Measurements from ENCODE around the gene C1orf116. TPM values are rescaled to one million over a fixed set of nuclear protein-coding genes. Genes with fewer than 3 reads are reported as not detected.
A peak's percentile ranks its signal among the peaks of the same experiment; 100 is the strongest.

Gene C1orf116
- total RNA-seq, 1 experiment from 2014 or later, result 0.26 TPM

DNA sequence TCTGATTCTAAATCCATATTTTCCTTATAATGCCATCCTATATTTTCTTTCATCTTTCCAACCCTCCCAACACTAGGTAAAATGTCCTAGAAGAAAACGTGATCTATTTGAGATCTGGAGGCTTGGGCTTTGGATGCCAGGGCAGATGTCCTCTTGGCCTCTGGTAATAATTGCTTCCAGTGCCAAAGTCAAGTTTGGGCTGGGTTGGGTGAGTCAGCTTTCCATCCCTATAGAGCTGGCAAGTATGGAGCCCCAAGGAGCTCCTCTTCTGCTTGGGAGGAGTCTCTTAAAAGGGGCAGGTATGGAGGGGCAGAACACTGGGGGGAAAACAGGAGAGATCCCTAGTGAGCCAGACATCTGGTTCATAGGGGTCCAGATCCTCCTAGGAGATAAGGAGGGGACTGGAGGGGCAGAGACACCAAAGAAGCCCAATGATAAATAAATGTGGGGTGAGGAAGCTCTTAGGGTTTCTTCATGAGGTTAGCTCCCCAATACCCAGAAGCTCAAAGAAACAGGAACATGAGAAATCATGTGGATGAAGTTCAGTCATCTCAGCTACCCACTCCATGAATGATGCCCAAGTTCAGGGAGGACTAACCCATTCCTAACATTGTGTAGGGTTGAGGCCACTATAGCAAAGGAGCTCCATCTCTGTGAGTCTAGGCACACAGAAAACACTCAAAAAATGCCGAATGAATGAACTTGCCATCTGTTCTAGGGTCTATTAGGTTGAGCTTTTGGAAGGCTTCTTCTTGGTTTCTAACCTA is 3.5 kb downstream of the C1orf116 start:
- no peaks in the 10 kb centered on the region for H3K36me3 ChIP-seq
- H3K4me3 ChIP-seq, result no peak overlapping the region
- no peaks in the 10 kb centered on the region for H3K27me3 ChIP-seq
- no peaks in the 10 kb centered on the region for H3K9me3 ChIP-seq
- peak; percentile 86 for DNase-seq

DNA sequence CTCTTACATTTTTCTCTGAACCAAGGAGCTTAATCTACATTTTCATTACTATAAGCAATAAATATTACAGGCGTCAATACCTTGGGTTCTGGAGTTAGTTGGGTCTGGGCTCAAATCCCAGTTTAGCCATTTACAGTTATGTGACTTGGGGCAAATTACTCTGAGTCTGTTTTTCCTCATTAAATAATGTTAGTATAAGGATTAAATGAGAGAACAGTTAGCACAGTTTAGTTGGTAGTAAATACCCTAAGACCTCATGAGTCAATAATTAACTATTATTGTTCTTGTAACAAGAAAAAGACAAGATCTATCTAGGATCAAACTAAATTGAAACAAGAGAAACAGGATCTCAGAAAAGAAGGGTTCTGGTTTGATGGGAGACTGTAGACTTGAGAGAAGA is 4.6 kb downstream of the C1orf116 start:
- no peaks in the 10 kb centered on the region for H3K27me3 ChIP-seq
- H3K36me3 ChIP-seq, result no peaks in the 10 kb centered on the region
- no peaks in the 10 kb centered on the region for H3K9me3 ChIP-seq
- no peak overlapping the region for H3K4me3 ChIP-seq
- no peak for DNase-seq

DNA sequence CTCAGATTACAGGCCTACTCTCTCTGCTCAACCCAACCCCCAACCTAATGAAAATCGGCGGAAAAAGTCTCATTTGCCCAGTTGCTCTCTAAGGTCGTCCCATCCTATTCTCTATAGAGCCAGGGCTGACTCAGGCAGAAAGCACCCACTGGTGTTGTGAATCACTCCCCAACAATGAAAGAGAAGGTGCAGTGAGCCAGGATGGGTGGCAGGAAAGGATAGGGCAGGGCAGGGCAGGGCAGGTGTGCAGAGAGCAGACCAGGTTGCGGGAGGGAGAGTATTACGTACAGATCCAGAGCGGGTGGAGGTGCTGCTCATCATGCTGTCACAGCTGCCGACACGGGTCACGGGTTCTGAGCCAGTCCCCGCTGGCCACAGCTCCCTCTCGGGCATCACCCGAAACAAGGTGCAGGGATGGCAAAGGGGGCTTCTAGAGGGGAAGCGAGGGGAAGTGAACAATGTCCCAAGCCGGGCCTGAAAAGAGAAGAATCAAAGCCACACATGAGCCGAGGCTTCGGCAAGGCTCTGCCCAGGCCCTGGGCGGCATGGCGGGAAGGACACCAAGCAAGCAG is 5.3 kb downstream of the C1orf116 start:
- peak; percentile 79 for DNase-seq
- Histone ChIP-seq H3K27me3 (no peaks in the 10 kb centered on the region), H3K9me3 (no peaks in the 10 kb centered on the region), H3K36me3 (no peaks in the 10 kb centered on the region), H3K4me3 (no peak overlapping the region)

DNA sequence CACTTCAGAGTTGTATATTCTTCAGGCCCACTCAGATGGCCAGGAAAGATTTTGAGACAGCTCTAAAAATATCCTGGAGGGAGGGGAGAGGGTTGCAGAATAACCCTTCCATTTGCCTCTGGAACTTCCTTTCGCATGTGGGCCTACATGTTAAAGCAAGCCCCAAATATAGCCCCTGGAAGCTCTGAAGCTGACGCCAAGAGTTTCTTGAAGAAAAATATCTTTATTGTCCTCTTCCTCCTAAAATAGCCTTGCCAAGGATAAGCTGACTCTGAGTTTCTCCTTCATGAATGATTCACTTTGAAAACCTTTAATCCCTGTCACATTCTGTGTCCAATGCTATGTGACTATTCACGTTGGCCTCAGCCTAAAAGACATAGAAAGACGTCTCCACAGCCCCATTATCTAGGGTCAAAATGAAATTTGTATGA is 6.4 kb downstream of the C1orf116 start:
- no peak for DNase-seq

DNA sequence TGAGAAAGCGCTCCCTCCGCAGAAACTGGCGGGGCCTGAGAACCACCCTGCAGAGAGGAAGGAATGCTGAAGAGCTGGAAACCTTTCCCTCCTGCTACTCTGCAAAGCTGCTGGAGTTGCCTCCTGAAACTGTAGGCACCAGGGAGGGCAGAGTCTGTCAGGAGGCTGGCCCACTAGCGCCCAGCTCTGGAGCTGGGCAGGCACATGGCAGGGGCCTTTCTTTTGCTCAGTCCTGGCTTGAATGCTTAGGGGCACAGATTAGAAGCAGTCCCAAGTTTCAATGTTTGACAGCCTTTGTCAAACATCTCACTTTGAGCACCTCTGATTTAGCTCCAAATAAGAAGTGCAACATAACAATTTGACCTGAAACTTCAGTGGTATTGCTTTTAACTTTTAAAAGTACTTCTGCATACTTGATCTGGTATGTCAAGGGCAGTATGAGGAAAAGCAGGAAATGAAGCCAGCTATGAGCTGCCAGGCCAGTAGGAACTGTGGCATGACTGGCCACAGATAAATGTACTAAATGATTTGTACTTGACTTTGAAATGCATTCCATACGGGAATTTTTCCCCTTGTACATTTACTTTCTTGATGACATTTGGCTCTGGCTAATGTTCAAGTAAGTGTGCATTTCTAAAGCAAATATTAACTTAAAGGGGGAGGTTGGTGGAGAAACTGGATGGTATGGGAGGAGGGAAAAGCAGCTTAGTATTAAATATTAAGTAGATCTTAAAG is 7.2 kb downstream of the C1orf116 start:
- no peaks in the 10 kb centered on the region for H3K9me3 ChIP-seq
- no peak overlapping the region for H3K4me3 ChIP-seq
- H3K36me3 ChIP-seq, result no peaks in the 10 kb centered on the region
- DNase-seq, result peak; percentile 79
- no peaks in the 10 kb centered on the region for H3K27me3 ChIP-seq

More for the DNA sequence above, 6.4 kb downstream of the C1orf116 start:
- H3K9me3 ChIP-seq, result no peaks in the 10 kb centered on the region
- no peaks in the 10 kb centered on the region for H3K27me3 ChIP-seq
- H3K36me3 ChIP-seq, result no peaks in the 10 kb centered on the region
- H3K4me3 ChIP-seq, result no peak overlapping the region

DNA sequence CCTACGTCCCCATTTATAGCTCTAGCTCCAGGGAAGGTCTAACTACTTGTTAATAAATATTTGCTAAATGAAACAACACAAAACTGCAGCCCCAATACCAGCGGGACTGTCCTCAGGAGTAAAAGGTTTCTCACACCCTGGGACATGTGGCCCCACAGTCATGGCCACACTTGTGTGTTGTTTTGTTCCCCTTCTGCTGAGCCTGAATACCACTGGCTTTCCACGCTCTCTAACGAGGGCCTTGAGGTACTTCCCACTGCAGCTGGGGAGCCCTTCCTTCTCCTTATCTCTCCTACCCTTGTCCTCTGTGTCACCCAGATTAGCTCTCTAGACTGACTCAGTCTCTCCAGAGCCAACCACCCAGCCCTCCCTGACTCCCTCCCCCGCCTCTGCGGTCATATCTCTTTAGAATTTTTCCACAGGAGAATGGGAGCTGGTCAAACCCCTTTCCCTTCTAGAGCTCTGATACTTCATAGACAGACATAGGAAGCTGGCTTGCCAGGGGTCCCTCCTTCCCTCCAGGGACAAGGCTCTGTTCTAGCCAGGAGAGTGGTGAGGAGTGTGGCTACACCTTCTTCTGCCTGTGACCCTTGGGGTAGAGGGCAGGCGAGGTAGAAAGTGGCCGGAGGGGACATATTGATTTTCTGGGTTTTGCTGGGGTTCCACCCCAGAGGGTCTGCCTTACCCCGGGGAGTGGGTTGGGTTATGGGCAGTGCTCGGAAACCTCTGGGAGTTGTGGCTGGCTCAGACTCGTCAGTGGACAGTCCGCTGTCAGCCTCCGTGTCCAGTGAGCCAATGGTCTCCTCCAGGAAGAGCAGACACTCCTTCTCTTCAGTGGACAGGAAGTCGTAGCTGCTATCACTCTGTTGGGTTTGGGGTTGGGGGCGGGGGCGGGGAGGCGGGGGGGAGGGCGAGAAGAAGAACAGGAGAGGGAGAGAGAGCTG is 8.1 kb downstream of the C1orf116 start:
- Histone ChIP-seq H3K27me3 (no peaks in the 10 kb centered on the region), H3K36me3 (no peaks in the 10 kb centered on the region), H3K4me3 (no peak overlapping the region), H3K9me3 (no peaks in the 10 kb centered on the region)
- no peak for DNase-seq

DNA sequence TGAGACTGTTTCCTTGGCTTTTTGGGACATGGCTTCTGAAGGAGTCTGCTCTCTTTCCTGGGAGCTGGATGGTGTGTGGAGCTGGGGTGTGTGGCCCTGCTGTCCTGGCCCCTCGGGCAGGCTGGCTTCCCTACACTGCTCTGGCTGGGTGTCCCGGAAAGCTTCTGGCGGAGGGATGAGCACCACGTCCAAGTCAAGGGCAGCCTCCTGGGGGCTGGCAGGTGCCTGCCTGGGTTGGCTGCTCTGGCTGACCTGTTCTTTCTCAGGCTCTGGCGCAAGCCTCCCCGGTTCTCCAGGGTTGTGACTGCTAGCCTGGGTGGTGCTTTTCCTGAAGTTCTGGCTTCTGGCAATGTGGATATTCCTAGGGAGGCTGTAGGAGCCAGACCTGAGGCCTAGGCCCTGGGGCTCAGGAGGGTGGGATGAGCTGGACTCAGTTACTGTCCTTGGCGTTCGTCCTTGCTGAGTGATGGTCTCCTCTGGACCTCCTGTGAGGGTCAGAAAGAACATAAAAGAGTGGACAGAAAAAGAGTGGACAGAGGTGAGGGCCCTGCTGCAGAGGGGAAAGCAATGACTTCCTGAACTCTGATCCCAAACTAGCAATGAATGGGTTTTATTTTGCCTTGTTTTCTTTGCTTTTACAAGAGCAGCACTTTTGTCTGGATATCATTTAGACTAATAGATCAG is 9.4 kb downstream of the C1orf116 start:
- no peaks in the 10 kb centered on the region for H3K27me3 ChIP-seq
- no peak overlapping the region for H3K4me3 ChIP-seq
- no peaks in the 10 kb centered on the region for H3K36me3 ChIP-seq
- DNase-seq, result no peak
- H3K9me3 ChIP-seq, result no peaks in the 10 kb centered on the region

DNA sequence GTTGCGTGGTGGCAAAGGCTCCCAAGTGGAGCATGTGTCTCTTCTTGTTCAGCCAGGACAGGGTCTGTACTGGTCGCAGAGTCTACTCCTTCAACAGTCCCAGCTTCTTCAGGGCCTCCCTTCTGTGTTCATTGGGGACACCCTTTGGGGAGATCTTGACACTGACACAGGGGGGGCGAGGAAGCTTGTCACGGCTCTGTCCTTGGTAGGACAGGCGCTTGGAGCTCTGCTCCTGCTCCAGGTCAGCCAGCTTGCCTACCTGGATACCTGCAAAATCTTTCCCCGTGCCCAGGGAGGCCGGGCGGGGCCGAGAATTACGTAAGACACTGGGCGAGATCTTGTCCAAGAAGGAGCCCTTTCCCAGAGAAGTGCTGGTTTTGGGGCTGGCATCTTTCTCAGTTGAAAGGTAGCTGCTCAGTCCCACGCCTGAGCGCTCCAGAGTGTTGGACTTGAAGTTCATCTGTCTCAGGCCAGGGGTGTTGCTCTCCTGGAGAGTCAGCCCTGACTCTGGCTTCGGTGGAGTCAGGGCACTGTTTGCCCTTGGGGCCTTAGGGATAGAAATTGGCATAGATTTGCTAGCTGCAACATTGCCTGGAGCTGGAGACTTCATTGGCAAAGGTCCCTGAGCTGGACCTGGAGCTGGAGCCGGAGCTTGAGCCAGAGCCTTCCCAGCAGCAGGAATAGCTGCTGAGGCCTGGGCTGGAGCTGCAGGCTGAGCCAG is 10.5 kb downstream of the C1orf116 start:
- Histone ChIP-seq H3K36me3 (no peaks in the 10 kb centered on the region), H3K9me3 (no peaks in the 10 kb centered on the region), H3K4me3 (no peak overlapping the region), H3K27me3 (no peaks in the 10 kb centered on the region)
- DNase-seq, result peak; percentile 58

DNA sequence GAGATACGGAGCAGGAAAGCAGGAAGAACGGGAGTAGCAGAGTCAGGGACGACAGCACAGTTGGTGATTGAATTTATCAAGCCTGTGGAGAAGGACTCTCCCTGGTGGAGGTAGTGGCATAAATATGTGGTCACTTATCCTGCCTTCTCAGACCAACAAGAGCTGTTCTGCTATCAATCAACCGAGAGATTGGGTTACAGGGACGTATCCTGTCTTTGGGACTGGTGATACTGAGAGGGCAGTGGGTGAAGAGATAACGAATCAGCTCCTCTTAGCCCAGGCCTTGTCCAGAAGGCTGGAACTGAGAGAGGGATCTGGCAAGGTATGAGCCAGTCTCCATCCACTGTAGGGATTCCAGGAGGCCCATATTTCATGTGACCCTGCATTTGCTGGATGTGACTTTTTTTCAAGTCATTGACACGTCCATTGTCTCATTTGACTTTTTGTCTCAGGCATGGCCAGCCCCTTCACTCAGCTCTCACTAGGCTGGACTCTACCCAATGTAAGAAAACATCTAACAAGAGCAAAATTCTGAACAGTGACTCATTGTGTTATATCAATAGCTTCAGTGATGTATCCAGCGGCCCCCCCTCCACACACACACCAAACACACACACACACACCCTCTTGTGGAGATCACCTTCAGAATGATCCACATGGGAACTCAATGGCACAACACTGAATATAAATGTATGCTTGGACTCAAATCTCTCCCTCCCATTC is 11.3 kb downstream of the C1orf116 start:
- no peaks in the 10 kb centered on the region for H3K36me3 ChIP-seq
- H3K4me3 ChIP-seq, result no peak overlapping the region
- no peaks in the 10 kb centered on the region for H3K9me3 ChIP-seq
- H3K27me3 ChIP-seq, result no peaks in the 10 kb centered on the region
- DNase-seq, result peak; percentile 58

DNA sequence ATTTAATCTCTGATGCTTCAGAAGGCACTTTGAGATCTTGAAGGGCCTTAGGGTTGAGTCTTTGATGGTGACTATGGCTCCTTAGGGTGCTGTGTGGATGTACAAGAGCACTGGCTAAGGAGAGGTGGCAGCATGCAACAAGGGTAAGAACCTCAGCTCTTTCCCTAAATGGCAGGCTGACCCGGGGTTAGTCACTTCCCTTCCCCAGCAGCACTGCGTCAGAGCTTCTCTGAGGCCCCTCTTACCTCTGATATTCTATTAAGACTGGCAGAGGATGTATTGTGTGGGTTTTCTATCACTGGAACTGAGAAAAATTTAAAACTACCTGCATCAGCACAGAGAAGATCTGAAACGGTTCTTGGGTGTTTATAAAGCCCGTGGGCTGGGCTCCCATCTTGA is 11.8 kb downstream of the C1orf116 start:
- Histone ChIP-seq H3K27me3 (no peaks in the 10 kb centered on the region), H3K4me3 (no peak overlapping the region), H3K36me3 (no peaks in the 10 kb centered on the region), H3K9me3 (no peaks in the 10 kb centered on the region)
- DNase-seq, result no peak

DNA sequence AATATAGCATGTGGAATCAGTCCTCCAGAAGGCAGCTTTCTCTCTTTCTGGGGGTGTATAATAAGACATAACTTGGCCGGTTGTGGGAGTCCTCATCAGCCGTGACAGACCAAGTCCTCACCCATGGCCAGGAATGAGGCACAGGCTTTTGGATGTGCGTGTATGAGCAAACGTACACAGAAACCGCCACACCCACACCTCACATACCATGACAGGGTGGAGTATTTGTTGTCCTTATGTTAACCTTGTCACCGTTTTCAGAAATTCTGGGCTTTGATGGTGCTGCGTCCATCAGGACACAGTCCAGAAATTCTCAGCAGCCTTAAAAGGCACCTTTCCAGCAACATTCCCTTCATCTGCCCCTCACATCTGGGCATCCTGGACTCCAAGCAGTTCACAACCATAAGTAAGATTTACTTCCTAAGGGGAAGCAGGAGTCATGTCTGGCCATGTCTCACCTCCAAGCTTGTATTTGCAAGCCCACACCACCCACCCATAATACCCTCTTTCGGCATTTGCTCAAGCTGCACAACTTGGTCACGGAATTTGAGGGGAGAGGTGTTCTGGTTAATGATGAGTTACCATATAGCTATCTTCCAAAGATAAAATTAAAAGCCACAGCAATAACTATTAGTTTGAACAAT is 12.4 kb downstream of the C1orf116 start:
- Histone ChIP-seq H3K36me3 (no peaks in the 10 kb centered on the region), H3K4me3 (no peak overlapping the region), H3K9me3 (no peaks in the 10 kb centered on the region), H3K27me3 (no peaks in the 10 kb centered on the region)
- DNase-seq, result no peak

DNA sequence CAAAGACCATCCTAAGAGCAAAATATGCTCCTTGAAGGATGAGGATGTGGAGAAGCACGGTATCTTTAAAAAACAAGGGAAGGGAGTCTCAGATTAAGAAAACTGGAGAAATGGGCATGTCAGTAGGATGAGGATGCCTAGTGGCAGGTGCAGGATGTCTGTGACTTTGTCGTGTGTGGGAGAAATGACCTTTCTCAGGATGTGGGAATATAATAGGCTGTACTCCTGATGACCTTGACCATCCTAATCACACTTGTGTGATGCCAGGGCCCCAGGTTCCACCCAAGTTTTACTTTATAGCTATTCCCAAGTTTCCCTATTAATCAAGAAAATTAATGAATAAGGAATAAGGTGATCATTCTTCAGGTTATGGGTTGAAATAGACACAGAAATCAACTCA is 12.9 kb downstream of the C1orf116 start:
- Histone ChIP-seq H3K9me3 (no peaks in the 10 kb centered on the region), H3K27me3 (no peaks in the 10 kb centered on the region), H3K4me3 (no peak overlapping the region), H3K36me3 (no peaks in the 10 kb centered on the region)
- no peak for DNase-seq

DNA sequence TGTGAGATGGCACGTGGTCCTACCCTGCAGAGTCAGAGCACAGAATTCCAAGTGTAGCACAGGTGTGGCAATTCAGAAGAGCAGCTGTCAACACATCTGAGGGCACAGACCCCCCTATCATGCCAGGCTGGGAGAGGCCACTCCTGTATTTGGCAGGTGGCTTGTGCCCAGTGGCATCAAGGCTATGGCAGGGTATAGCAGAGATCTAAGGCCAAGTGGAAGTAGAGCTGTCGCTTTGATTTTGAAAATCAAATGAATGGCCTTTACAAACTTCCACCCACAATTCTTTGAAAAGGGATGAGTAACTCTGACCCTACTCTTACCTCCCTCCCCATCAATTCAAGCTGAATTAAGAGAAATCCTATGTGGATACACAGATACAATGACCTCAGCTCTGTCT is 13.4 kb downstream of the C1orf116 start:
- H3K27me3 ChIP-seq, result no peaks in the 10 kb centered on the region
- no peaks in the 10 kb centered on the region for H3K36me3 ChIP-seq

DNA sequence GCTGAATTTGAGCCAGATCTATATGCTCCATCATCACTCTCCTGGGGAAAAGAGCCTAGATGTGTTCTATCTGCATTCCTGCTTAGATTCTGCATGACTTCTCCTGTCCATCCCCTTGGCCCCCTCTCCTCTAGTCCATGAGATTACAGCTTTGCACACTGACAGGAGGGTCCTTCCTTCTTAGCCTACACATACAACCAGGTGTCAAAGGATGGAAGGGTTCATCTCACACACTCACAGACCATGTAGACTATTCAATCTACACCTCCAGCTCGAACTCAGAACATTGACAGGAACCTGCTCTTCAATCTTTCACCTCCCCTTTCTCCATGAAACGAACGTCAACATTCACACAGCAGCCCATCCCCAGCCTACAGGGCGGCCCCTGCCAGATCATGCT is 13.8 kb downstream of the C1orf116 start:
- Histone ChIP-seq H3K4me3 (no peak overlapping the region), H3K9me3 (no peaks in the 10 kb centered on the region), H3K27me3 (no peaks in the 10 kb centered on the region), H3K36me3 (no peaks in the 10 kb centered on the region)
- no peak for DNase-seq

More for the DNA sequence above, 13.4 kb downstream of the C1orf116 start:
- no peak overlapping the region for H3K4me3 ChIP-seq
- no peaks in the 10 kb centered on the region for H3K9me3 ChIP-seq
- no peak for DNase-seq

Measured in MG63 (cell line).